PC-3 (cell line): ENCODE data around the gene TBC1D16.

Experiments used
- EZH2 ChIP-seq: fragments of 300-600 bp; sonication (generic); IDR thresholded peaks from one replicate; pipeline ENCODE4 v1.6.1; 2017; ENCODE audit warnings: antibody characterized with exemption, mild to moderate bottlenecking, low read length; ENCODE audit not compliant: unreplicated experiment
- TF ChIP-seq, protein P1 (sequence below): fragments of 300-600 bp; sonication (generic); conservative IDR thresholded peaks from 2 replicates; pipeline ENCODE4 v1.5.1; 2017; ENCODE audit warnings: antibody characterized with exemption, low read depth, mild to moderate bottlenecking, low read length

DNA sequence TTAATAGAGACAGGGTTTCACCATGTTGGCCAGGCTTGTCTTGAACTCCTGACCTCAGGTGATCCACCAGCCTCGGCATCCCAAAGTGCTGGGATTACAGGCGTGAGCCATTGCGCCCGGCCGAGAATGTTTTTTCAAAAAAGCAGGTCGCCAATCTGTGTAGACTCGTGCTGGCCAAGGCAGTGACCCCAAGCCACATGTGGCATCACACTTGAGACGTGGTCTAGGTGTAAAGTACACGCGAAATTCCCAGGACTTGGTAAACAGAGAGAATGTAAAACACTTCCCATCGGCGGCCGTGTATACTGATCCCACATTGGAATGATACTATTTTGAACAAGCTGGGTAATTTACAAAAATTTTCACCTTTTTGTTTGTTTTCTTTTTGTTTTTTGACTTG, 41.1 kb downstream of the TBC1D16 start:
- TF ChIP-seq, protein P1, sequence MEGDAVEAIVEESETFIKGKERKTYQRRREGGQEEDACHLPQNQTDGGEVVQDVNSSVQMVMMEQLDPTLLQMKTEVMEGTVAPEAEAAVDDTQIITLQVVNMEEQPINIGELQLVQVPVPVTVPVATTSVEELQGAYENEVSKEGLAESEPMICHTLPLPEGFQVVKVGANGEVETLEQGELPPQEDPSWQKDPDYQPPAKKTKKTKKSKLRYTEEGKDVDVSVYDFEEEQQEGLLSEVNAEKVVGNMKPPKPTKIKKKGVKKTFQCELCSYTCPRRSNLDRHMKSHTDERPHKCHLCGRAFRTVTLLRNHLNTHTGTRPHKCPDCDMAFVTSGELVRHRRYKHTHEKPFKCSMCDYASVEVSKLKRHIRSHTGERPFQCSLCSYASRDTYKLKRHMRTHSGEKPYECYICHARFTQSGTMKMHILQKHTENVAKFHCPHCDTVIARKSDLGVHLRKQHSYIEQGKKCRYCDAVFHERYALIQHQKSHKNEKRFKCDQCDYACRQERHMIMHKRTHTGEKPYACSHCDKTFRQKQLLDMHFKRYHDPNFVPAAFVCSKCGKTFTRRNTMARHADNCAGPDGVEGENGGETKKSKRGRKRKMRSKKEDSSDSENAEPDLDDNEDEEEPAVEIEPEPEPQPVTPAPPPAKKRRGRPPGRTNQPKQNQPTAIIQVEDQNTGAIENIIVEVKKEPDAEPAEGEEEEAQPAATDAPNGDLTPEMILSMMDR = no peak
- no peak for TF ChIP-seq EZH2
